IPS DF 4.7 (cell line): ENCODE data around the gene PARP2.

ENCODE experiments used
- DNase-seq: peaks from one replicate; pipeline ENCODE4 v3.0.0-alpha.2; 2013; ENCODE audit warnings: low spot score; ENCODE audit errors: extremely low read depth

Gene PARP2

GRCh38 chr14:20397511-20397910 lies 54.1 kb downstream of the PARP2 start:
- DNase-seq: no peak

DNA sequence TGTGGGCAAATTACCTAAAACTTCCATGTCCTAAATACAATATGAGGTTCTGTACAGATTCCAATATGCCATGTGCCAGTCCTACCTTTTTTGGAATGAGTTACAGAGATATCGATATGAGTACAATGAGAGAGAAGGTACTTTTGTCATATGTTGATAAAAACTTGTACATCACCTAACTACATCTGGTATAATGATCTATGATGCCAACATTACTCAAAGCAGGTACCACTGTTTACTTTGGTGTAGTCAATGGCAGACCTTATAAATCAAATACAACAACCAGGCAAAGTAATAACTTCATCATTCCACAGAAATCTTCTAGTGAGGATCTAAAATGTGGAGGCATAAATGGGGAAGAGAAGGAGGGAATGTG lies 57.1 kb downstream of the PARP2 start:
- DNase-seq: no peak

DNA sequence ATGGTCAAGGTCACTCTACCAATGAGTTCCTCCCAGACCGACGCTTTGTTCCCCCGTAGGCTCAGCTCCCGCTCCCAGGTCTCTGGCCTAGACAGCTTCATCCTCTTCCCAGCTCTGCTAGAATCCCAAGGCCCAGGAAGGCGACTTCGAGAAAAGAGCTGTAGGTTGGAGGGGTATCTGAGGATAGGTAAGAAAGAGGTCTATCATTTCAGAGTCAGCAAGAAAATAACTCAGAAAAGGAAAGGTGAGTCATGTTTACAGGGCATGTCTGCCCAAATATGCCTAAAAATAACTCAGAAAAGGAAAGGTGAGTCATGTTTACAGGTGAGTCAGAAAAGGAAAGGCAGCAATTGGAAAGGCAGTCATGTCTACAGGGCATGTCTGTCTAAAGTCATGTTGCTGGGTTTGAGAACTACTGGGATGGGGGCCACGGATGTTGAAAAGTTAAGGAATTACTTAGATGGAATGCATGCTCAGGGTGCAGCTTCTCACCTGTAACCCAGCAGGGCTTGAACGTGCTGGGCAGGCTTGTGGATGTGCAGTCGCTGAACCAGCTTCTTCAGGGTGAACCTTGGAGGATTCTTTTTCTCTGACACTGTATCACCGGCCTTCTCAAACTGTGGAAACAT lies 57.6 kb downstream of the PARP2 start:
- DNase-seq: no peak

GRCh38 chr14:20403521-20403920 lies 60.1 kb downstream of the PARP2 start:
- DNase-seq: no peak
